Ascending aorta (tissue), 2 donors: ENCODE data around the gene POLDIP3. TPM values are rescaled to one million over a fixed set of nuclear protein-coding genes. Genes with fewer than 3 reads are reported as not detected.
A peak's percentile ranks its signal among the peaks of the same experiment; 100 is the strongest.
"Not testable (repeated sequence)": the region's sequence is repeated elsewhere in the genome, so short reads cannot be mapped to it uniquely, and the experiment has no call there.

Source experiments
- DNase-seq, 2 donors: peaks; one replicate each; pipeline ENCODE4 v3.0.0-alpha.2; 2019; ENCODE audit warnings: low spot score in 2 of 2
- H3K27ac ChIP-seq, 2 donors: fragments of 200-600 bp; sonication (generic); one replicate each; pipeline ENCODE4 v1.5.1; 2016 to 2017; ENCODE audit warnings: mild to moderate bottlenecking in 1 of 2
- H3K27me3 ChIP-seq: fragments of 200-600 bp; sonication (generic); one replicate; pipeline ENCODE4 v1.5.1; 2017
- H3K36me3 ChIP-seq, 2 donors: fragments of 200-600 bp; sonication (generic); one replicate each; pipeline ENCODE4 v1.5.1; 2016
- H3K4me1 ChIP-seq, 2 donors: fragments of 200-600 bp; sonication (generic); one replicate each; pipeline ENCODE4 v1.5.1; 2016 to 2017; ENCODE audit warnings: mild to moderate bottlenecking in 1 of 2
- H3K4me3 ChIP-seq, 2 donors: fragments of 200-600 bp; sonication (generic); one replicate each; pipeline ENCODE4 v1.5.1; 2016 to 2017; ENCODE audit warnings: mild to moderate bottlenecking in 1 of 2
- H3K9me3 ChIP-seq, 2 donors: fragments of 200-600 bp; sonication (generic); one replicate each; pipeline ENCODE4 v1.5.1; 2016
- intact Hi-C: fragments of 100-400 bp; cut with DNase I; formaldehyde crosslinking; loops from one replicate; pipeline ENCODE4 v1.15.1; 2023
- total RNA-seq: library from RNA; depleted of rRNA; stranded (reverse); fragments of >200 nt; gene quantifications from one replicate; pipeline ENCODE4 v1.1.0, GENCODE V29; 2016
- TF ChIP-seq, protein P1 (sequence below), 3 experiments: fragments of 200-600 bp in 2 of 3; fragments of 450-650 bp in 1 of 3; sonication (generic) in 2 of 3; IDR thresholded peaks; one replicate each; pipeline ENCODE4 v1.5.1; 2016 to 2019; ENCODE audit warnings: antibody characterized with exemption in 3 of 3, mild to moderate bottlenecking in 1 of 3, moderate library complexity in 1 of 3

Gene POLDIP3
- total RNA-seq, 1 donor from 2014 or later = 22.9 TPM

DNA sequence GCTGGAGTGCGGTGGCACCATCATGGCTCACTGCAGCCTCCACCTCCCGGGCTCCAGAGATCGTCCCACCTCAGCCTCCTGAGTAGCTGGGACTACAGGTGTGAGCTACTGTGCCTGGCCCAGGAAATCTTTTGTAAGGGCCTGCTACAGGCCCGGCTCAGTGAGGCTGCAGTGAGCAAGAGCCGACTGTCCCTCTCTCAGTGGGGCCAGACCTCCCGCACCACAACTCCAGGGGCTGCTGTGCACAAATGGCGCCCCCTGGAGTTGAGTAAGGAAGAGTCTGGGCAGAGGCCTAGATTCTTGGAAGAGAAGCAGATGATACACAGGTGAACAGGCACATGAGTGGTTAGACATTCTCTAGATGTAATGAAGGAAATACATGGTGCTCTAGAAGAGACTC, 53.9 kb downstream of the POLDIP3 start:
- no peaks in the 10 kb centered on the region for H3K36me3 ChIP-seq
- TF ChIP-seq, protein P1, sequence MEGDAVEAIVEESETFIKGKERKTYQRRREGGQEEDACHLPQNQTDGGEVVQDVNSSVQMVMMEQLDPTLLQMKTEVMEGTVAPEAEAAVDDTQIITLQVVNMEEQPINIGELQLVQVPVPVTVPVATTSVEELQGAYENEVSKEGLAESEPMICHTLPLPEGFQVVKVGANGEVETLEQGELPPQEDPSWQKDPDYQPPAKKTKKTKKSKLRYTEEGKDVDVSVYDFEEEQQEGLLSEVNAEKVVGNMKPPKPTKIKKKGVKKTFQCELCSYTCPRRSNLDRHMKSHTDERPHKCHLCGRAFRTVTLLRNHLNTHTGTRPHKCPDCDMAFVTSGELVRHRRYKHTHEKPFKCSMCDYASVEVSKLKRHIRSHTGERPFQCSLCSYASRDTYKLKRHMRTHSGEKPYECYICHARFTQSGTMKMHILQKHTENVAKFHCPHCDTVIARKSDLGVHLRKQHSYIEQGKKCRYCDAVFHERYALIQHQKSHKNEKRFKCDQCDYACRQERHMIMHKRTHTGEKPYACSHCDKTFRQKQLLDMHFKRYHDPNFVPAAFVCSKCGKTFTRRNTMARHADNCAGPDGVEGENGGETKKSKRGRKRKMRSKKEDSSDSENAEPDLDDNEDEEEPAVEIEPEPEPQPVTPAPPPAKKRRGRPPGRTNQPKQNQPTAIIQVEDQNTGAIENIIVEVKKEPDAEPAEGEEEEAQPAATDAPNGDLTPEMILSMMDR (IDR thresholded peaks at IDR 0.05) = peak in 2 of 3 experiments; percentile 19 to 36
- H3K27ac ChIP-seq = no peak overlapping the region
- H3K27me3 ChIP-seq = no peaks in the 10 kb centered on the region
- no peaks in the 10 kb centered on the region for H3K9me3 ChIP-seq
- no peak overlapping the region for H3K4me3 ChIP-seq
- H3K4me1 ChIP-seq = no peaks in the 10 kb centered on the region
- intact Hi-C loops = no loop called here
- no peak for DNase-seq

- no peaks in the 10 kb centered on the region for H3K9me3 ChIP-seq
- H3K27me3 ChIP-seq = no peaks in the 10 kb centered on the region
- intact Hi-C loops = no loop called here
- no peak for DNase-seq
- H3K27ac ChIP-seq = no peak overlapping the region
- TF ChIP-seq, protein P1 (IDR thresholded peaks at IDR 0.05) = no peak
- H3K4me1 ChIP-seq = no peaks in the 10 kb centered on the region
- H3K4me3 ChIP-seq = no peak overlapping the region
- H3K36me3 ChIP-seq = no peaks in the 10 kb centered on the region
Measured at GRCh38 chr22:42560381-42560780, 54.3 kb downstream of the POLDIP3 start.

DNA sequence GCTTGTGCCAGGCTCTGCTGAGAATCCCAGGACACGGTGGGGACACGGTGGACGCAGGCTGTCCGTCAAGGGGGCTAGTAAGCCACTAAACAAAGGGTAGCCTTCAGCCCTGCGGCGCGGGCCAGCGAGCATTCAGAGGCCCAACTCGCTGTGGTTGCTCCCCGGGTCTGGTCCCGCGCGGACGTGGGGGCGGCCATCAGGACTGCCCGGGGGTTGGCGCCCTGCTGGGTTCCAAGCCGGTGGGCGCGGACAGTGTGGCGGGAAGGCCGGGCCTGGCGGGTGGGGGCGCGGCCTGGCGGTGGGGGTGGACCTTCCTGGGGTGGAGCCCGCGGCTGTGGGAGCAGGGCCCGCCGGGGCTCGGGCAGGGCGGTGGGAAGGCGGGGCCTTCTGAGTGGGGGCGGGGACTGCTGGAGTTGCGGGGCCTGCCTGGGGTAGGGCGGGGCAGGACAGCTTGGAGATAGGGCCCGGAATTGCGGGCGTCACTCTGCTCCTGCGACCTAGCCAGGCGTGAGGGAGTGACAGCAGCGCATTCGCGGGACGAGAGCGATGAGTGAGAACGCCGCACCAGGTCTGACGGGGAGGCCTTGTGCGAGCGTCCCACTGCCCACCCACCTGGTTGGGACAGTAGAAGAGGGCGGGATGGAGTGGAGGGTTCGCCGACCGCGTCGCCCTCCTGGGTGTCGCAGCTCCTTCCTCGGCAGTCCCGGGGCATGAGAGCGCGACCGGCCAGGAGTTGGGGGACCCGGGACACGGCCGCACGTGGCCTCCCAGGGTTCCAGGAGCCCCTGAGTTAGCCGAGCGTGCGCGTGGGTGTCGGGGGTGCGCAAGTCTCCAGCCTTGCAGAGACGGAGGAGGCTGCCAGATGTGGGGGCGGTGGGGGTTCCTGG, 61.0 kb downstream of the POLDIP3 start, which contains the start of gene SERHL2:
TSS of gene SERHL2 (plus strand) at position 482 of the 887 bp plus-strand sequence. CDS start at position 547, 65 bp downstream.
- Histone ChIP-seq H3K9me3 (no peaks in the 10 kb centered on the region), H3K27ac (peak within 1 kb of the TSS; percentile 12 to 26), H3K27me3 (no peaks in the 10 kb centered on the region), H3K4me1 (peaks cover 5 to 9% of the 10 kb centered on the region in 2 donors), H3K4me3 (peak within 1 kb of the TSS; percentile 70 to 81), H3K36me3 (no peaks in the 10 kb centered on the region)
- peak; percentile 47 to 92 for DNase-seq
- intact Hi-C loops = loop anchor here (2.0 to 10.0 kb wide), 3 partner anchors 33 to 279 kb away; partner anchors contain the start of gene TCF20
- TF ChIP-seq, protein P1 (IDR thresholded peaks at IDR 0.05) = peak in 1 of 3 experiments; percentile 4

GRCh38 chr22:42552294-42552647, 62.4 kb downstream of the POLDIP3 start:
- not testable (repeated sequence) for H3K27ac ChIP-seq, H3K9me3 ChIP-seq, H3K4me3 ChIP-seq, H3K27me3 ChIP-seq, DNase-seq, H3K36me3 ChIP-seq, H3K4me1 ChIP-seq
- intact Hi-C loops = loop anchor here (2.0 to 10.0 kb wide), 3 partner anchors 31 to 277 kb away; partner anchors contain the start of gene TCF20

DNA sequence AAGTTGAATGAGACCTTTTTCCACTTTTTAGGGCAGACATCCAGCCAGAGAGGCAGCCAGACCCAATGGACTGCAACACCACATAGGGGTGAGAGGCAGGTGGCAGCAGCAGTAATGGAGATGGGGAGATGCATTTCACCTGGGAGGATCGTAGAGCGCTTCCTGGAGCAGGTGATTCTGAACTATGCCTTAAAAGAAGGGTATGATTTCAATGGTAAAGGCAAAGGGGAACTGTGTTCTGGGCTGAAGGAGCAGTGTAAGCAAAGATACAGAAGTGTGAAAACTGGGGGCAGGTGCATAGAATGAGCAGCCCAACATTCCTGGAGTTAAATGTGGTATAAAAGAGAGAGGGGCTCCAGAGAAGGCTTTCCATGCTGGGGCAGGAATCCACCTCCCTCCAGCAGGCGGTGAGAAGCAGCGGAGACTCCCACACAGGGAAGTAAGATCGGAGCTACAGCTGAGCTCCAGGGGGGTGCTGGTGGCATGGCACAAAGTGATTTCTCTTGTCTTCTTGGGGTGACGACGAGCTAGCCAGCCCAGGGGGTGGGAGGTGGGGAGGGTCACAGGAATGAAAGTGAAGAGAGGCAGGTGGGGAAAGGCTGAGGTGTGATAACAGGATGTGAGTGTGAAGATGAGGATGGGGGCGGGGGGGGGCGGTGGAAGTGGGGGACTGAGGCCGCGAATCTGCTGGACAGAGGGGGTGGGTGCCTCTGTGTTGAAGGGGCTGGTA, 65.2 kb downstream of the POLDIP3 start:
- Histone ChIP-seq H3K36me3 (no peaks in the 10 kb centered on the region), H3K27ac (no peak overlapping the region), H3K9me3 (no peaks in the 10 kb centered on the region), H3K4me1 (peaks cover 5 to 9% of the 10 kb centered on the region in 2 donors), H3K4me3 (no peak overlapping the region), H3K27me3 (no peaks in the 10 kb centered on the region)
- TF ChIP-seq, protein P1 (IDR thresholded peaks at IDR 0.05) = no peak
- intact Hi-C loops = loop anchor here (5.0 to 10.0 kb wide), 2 partner anchors 107 to 275 kb away; partner anchors contain the start of gene TCF20
- DNase-seq = no peak
